OCI-LY7 (cell line): ENCODE data around the gene MTMR11. TPM values are rescaled to one million over a fixed set of nuclear protein-coding genes. Genes with fewer than 3 reads are reported as not detected.

Source experiments
- BruUV-seq: library from RNA; stranded (reverse); fragments of 400-500 nt; replicated peaks from 2 replicates; lab custom pipeline; 2021; lab: Mats Ljungman, UMichigan
- CTCF ChIA-PET: fragments of 300-600 bp; sonication (Branson Sonifier 250); formaldehyde crosslinking; loops from one replicate; lab custom pipeline; 2022; ENCODE audit warnings: antibody characterized with exemption; ENCODE audit not compliant: unreplicated experiment; lab: Charles Lee
- POLR2A ChIA-PET: fragments of 300-600 bp; sonication (Branson Sonifier 250); formaldehyde crosslinking; loops from one replicate; lab custom pipeline; 2022; ENCODE audit warnings: antibody characterized with exemption; lab: Charles Lee
- DNase-seq: peaks from one replicate; pipeline ENCODE4 v3.0.0-alpha.2; 2015; ENCODE audit warnings: low spot score
- H2AFZ ChIP-seq: fragments of 200-600 bp; sonication (generic), shearing (Covaris generic); 2 replicates; pipeline ENCODE4 v1.6.1; 2014; ENCODE audit warnings: mild to moderate bottlenecking, antibody characterized with exemption, low read length, moderate library complexity
- H3K27ac ChIP-seq: fragments of 200-600 bp; sonication (generic); 2 replicates; pipeline ENCODE4 v1.5.1; 2014; ENCODE audit warnings: mixed run types, low read depth, mild to moderate bottlenecking, moderate library complexity, low read length, inconsistent platforms; ENCODE audit not compliant: poor library complexity, severe bottlenecking
- H3K36me3 ChIP-seq: fragments of 200-600 bp; sonication (generic); 2 replicates; pipeline ENCODE4 v1.6.1; 2014; ENCODE audit warnings: mild to moderate bottlenecking, antibody characterized with exemption, low read length, moderate library complexity, mixed read lengths; ENCODE audit not compliant: insufficient read depth
- H3K4me1 ChIP-seq: fragments of 200-600 bp; sonication (generic); 2 replicates; pipeline ENCODE4 v1.5.1; 2014; ENCODE audit warnings: mild to moderate bottlenecking, low read length; ENCODE audit not compliant: insufficient read depth, poor library complexity, severe bottlenecking
- H3K4me2 ChIP-seq: fragments of 200-600 bp; sonication (generic); 2 replicates; pipeline ENCODE4 v1.6.1; 2014; ENCODE audit warnings: mild to moderate bottlenecking, low read length
- H3K4me3 ChIP-seq: fragments of 200-600 bp; sonication (generic); 2 replicates; pipeline ENCODE4 v1.5.1; 2014; ENCODE audit warnings: mild to moderate bottlenecking, low read depth, low read length; ENCODE audit not compliant: poor library complexity, severe bottlenecking
- H3K79me2 ChIP-seq: fragments of 200-600 bp; sonication (generic); 2 replicates; pipeline ENCODE4 v1.6.1; 2016; ENCODE audit warnings: low read depth, mild to moderate bottlenecking, low read length, moderate library complexity, mixed read lengths; ENCODE audit not compliant: insufficient read depth
- H3K9me2 ChIP-seq: fragments of 200-600 bp; sonication (generic); 2 replicates; pipeline ENCODE4 v1.6.1; 2016; ENCODE audit warnings: mild to moderate bottlenecking, low read length, mixed read lengths; ENCODE audit not compliant: insufficient read depth
- H3K9me3 ChIP-seq: fragments of 200-600 bp; sonication (generic); 2 replicates; pipeline ENCODE4 v1.6.1; 2014; ENCODE audit warnings: mild to moderate bottlenecking, mixed run types, low read length, mixed read lengths
- H4K20me1 ChIP-seq: fragments of 200-600 bp; sonication (generic); 2 replicates; pipeline ENCODE4 v1.6.1; 2014; ENCODE audit warnings: mild to moderate bottlenecking, antibody characterized with exemption, low read length, moderate library complexity, mixed read lengths; ENCODE audit not compliant: insufficient read depth
- EZH2phosphoT487 ChIP-seq: fragments of 200-600 bp; sonication (generic); IDR thresholded peaks from 2 replicates; pipeline ENCODE4 v1.6.1; 2018; ENCODE audit warnings: low read depth, borderline replicate concordance, mild to moderate bottlenecking, mixed run types, antibody characterized with exemption, low read length, moderate library complexity, mixed read lengths
- intact Hi-C: fragments of 100-400 bp; cut with micrococcal nuclease; formaldehyde crosslinking; loops from one replicate; pipeline ENCODE4 v1.10.0; 2022; ENCODE audit not compliant: unreplicated experiment
- total RNA-seq, 2 experiments: library from RNA; depleted of rRNA in 1 of 2; stranded (reverse); fragments of >200 nt in 1 of 2; shearing (Covaris generic) in 1 of 2; gene quantifications; 2 replicates each; pipeline ENCODE4 v1.2.3, GENCODE V29; 2014 to 2022
- TF ChIP-seq, protein P1 (sequence below): fragments of 200-600 bp; sonication (generic); conservative IDR thresholded peaks from 2 replicates; pipeline ENCODE4 v1.5.1; 2014; ENCODE audit warnings: mild to moderate bottlenecking, antibody characterized with exemption, low read length, moderate library complexity, mixed read lengths

The MTMR11 gene
- total RNA-seq, 2 experiments from 2014 or later: 0.09 TPM; not detected in 1

DNA sequence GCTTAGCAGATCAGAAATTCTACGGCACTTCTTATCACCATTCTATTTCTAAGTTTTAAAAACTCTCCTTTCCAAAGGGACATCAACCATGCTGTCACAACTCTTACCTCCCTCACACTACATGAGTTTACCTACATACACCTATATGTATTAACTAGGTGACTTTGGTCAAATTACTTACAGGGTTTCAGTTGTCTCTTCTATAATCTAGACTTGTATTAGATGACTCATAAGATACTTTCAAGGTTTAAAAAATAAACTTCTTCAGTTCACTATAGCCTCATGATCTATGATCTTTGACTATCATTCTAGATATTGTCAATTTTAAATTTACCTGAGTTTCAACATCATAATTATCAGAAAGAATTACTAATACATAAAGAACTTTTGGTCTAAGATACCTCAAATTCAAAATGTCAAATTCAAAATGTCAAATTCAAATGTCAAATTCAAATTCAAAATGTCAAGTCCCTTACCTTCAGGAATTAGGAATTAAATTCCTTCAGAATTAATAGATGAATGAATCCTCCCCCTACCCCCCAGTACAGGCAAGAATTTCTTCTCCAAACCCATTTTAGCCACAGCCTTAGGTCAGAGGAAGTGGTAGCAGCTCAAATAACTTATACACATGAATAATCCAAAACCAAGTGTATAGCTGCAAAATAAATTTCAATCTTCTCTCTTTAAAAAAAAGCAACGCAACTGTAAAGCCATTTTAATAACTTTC lies 42.7 kb upstream of the MTMR11 start:
- BruUV-seq: no TSS peak
- CTCF ChIA-PET: no interaction called here
- Histone ChIP-seq H3K4me2 (no peak overlapping the region), H3K4me1 (no peaks in the 10 kb centered on the region), H2AFZ (no peak overlapping the region), H3K36me3 (no peaks in the 10 kb centered on the region), H3K9me3 (no peaks in the 10 kb centered on the region), H3K27ac (no peak overlapping the region), H3K79me2 (no peaks in the 10 kb centered on the region), H3K9me2 (no peaks in the 10 kb centered on the region), H4K20me1 (no peaks in the 10 kb centered on the region), H3K4me3 (no peak overlapping the region)
- POLR2A ChIA-PET: interaction anchor here (0.6 kb wide), 1 partner anchor 161 kb away, joined by 3 read pairs; no protein-coding TSS in a partner anchor
- TF ChIP-seq, protein P1, sequence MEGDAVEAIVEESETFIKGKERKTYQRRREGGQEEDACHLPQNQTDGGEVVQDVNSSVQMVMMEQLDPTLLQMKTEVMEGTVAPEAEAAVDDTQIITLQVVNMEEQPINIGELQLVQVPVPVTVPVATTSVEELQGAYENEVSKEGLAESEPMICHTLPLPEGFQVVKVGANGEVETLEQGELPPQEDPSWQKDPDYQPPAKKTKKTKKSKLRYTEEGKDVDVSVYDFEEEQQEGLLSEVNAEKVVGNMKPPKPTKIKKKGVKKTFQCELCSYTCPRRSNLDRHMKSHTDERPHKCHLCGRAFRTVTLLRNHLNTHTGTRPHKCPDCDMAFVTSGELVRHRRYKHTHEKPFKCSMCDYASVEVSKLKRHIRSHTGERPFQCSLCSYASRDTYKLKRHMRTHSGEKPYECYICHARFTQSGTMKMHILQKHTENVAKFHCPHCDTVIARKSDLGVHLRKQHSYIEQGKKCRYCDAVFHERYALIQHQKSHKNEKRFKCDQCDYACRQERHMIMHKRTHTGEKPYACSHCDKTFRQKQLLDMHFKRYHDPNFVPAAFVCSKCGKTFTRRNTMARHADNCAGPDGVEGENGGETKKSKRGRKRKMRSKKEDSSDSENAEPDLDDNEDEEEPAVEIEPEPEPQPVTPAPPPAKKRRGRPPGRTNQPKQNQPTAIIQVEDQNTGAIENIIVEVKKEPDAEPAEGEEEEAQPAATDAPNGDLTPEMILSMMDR: no peak
- no peak for TF ChIP-seq EZH2phosphoT487
- no peak for DNase-seq
- intact Hi-C loops: loop anchor here (5.0 kb wide), 1 partner anchor 43 kb away; no protein-coding TSS in a partner anchor

DNA sequence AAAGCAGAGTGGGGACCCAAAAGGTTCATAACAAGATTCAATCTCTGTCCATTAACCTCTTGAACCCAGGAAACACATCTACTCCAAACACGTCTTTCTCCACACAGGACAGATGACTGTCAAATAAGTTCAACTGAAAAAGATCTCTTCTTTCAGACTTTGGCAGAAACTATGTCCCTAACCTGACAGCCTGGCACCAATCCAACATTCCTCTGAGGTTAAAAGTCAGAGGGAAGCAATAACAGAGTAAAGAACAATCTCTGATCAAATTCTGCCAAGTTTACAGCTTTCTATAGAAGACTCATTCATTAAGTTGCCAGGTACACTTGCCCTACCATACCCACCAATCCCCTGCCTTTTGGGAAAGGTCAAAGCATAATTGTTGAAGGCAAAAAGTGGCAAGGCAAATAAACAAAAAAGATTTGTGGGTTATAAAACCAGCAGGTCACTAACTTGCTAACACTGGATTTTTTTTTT lies 41.9 kb upstream of the MTMR11 start:
- CTCF ChIA-PET: no interaction called here
- no peak for DNase-seq
- Histone ChIP-seq H3K36me3 (no peaks in the 10 kb centered on the region), H3K4me1 (no peaks in the 10 kb centered on the region), H3K79me2 (no peaks in the 10 kb centered on the region), H3K9me3 (no peaks in the 10 kb centered on the region), H3K4me3 (no peak overlapping the region), H4K20me1 (no peaks in the 10 kb centered on the region), H3K9me2 (no peaks in the 10 kb centered on the region), H3K27ac (no peak overlapping the region), H2AFZ (no peak overlapping the region), H3K4me2 (no peak overlapping the region)
- POLR2A ChIA-PET: interaction anchor here (0.7 kb wide), 1 partner anchor 72 kb away, joined by 4 read pairs; no protein-coding TSS in a partner anchor
- no TSS peak for BruUV-seq
- TF ChIP-seq EZH2phosphoT487: no peak
- TF ChIP-seq, protein P1: no peak
- intact Hi-C loops: loop anchor here (5.0 kb wide), 1 partner anchor 44 kb away; no protein-coding TSS in a partner anchor

DNA sequence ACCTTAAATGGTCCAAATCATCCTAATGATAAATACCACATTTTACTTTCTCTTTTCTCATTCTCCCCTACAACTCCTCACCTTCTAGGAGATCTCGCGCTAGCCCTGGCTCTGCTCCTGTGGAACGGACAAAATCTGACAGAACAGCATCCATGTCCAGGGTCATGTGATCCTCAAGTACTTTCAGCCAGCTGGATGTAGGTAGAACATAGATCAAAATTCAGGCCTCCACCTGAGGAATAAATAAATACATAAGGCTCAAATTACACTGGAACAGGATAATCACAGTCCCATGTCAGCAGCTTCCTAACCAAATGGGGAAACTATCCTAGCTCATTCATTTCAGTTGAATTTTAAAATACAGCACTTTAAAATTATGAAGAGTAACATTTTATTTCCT lies 40.7 kb upstream of the MTMR11 start:
- Histone ChIP-seq H3K79me2 (no peaks in the 10 kb centered on the region), H3K4me2 (no peak overlapping the region), H3K9me2 (no peaks in the 10 kb centered on the region), H3K27ac (no peak overlapping the region), H4K20me1 (no peaks in the 10 kb centered on the region), H3K4me1 (no peaks in the 10 kb centered on the region), H3K9me3 (no peaks in the 10 kb centered on the region), H3K4me3 (no peak overlapping the region), H3K36me3 (no peaks in the 10 kb centered on the region), H2AFZ (no peak overlapping the region)
- CTCF ChIA-PET: no interaction called here
- no peak for DNase-seq
- POLR2A ChIA-PET: no interaction called here
- BruUV-seq: no TSS peak
- intact Hi-C loops: loop anchor here (5.0 kb wide), 1 partner anchor 45 kb away; no protein-coding TSS in a partner anchor
- TF ChIP-seq, protein P1: no peak
- TF ChIP-seq EZH2phosphoT487: no peak
